GM21447 (cell line): ENCODE measurements around the gene PALB2.
"Not testable (repeated sequence)": the region's sequence is repeated elsewhere in the genome, so short reads cannot be mapped to it uniquely, and the experiment has no call there.

Source experiments
- ATAC-seq: cut with Tn5 transposase; IDR thresholded peaks from one replicate; pipeline ENCODE4 v1.9.1; 2021; ENCODE audit not compliant: unreplicated experiment

The PALB2 gene

DNA sequence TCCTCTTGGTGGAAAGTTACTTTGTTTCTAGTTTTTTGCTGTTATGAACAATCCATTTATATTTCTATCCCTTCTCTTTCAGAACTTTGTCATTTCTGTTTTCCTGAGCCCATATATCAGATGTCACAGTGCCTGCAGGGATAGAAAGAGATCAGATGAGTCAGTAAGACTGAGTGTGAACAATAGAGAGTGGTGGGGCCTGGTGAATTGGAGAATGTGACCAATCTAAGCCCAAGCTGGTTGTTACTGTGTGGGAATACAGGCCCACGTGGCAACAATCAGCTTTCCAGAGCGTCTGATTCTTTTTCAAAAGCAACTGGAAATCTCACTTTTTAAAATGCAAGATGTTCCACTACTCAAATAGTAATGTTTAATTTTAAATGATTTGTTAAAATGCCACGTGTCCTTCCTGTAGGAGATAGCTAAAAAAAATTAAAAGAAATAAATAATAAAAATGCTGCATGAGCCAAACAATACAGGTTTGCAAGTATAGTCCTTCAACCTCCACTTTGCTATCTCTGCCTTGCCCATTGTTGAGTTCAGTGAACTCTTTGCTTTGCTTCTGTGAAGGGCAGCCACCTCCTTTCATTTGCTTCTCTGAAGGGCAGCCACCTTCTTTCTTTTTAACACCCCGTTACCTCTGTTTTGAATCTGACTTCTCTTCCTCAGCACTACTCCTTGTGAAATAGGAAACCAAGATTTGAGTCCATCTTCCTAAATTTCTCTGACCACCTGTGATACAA, 9.7 kb upstream of the PALB2 start:
- no peak for ATAC-seq

DNA sequence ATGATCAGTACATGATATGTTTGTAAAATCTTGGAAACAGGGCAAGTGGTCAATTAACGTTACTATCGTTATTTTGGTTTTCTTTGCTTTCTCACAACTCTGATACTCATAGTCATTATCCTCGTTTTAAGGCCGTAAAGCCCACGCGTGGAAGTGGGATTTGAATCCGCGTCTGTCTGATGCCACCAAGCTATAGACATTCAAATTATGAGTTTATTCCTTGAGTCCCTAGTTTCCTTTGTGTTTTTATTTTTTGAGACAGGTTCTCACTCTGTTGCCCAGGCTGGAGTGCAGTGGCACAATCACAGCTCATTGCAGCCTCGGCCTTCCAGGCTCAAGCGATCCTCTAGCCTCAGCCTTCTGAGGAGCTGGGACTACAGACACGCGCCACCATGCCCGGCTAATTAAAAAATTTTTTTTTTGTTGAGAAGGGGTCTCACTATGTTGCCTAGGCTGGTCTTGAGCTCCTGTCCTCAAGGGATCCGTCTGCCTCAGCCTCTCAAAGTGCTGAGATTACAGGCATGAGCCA, 1.2 kb upstream of the PALB2 start:
- no peak for ATAC-seq

DNA sequence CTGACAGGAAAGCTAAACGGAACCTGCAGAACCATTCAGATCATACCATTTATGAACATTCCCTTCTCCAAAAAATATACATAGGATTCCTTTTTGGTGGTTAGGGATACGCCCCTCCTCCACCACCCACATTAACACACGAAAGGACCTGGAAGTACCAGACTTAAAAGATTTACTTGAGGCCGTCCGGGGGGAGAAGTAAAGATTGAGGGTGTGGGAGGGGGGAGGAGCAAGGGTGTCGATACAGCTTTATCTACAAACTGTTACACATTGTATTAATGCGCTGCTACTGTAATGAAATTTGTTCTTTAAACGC, 537 bp downstream of the PALB2 start:
- no peak for ATAC-seq

DNA sequence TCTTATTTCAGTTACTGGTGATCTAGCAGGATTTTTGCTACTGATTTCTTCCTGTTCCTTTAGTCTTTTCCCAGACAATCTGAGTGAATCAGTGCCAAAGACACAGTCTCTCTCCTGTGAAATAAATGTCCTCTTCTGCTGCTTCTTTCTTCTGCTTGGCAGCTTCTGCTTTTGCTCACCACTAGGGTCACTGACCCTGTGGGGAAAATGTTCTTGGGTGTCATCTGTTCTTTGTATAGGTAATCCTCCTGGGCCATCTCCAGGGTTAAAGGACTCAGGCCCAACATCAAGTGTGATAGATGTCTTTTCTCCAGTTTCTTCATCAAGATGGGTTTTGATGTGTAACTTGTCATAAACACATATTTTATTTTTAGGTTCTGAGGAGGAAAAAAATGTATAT, 5.2 kb downstream of the PALB2 start:
- no peak for ATAC-seq

DNA sequence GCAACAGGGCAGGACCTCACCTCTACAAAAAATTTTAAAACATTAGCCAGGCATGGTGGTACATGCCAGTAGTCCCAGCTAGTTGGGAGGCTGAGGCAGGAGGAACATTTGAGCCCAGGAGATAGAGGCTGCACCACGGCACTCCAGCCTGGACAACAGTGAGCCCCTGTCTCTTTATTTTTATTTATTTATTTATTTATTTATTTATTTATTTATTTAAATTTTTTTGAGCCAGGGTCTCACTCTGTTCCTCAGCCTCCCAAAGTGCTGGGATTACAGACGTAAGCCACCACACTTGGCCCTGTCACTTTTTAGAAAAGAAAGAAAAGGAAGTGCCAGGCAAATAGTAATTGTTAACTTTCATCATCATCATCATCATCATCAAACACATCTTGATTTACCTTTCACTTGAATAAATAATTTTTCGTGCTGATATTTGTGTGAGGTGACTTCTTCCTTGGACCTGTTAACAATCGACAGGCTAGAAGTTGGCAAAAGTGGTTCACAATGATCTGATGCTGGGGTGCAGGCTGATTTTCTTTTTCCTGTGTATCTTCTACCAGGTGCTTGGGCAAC, 6.6 kb downstream of the PALB2 start:
- ATAC-seq = no peak

DNA sequence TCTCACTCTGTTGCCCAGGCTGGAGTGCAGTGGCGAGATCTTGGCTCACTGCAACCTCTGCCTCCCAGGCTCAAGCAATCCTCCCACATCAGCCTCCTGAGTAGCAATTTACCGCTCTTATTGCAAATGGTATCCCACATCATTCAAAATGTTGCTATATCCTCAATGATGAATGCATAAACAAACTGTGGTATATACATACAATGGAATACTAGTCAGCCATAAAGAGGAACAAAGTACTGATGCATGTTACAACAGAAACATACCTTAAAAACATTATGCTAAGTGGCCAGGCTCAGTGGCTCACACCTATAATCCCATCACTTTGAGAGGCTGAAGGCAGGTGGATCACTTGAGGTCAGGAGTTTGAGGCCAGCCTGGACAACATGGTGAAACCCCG, 9.2 kb downstream of the PALB2 start:
- ATAC-seq = not testable (repeated sequence)

DNA sequence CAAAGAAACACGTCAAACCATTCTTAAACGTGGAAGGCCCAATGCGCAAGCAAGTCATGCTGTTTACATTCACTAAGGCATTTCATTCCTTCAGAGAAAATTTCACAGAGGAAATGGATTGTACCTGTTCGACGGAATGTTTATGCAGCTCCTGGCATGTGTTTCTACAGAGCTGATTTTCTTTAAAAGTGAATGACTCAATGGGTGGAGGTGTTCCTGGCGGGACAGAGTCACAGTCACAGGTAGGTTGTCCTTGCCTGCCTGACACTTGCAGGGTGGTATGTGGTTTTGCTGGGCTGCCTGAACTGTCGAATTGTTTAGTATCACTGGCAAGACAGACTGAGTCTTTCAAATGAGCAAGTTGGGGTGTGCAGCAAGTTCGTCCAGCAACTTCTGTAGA, 11.6 kb downstream of the PALB2 start:
- no peak for ATAC-seq

DNA sequence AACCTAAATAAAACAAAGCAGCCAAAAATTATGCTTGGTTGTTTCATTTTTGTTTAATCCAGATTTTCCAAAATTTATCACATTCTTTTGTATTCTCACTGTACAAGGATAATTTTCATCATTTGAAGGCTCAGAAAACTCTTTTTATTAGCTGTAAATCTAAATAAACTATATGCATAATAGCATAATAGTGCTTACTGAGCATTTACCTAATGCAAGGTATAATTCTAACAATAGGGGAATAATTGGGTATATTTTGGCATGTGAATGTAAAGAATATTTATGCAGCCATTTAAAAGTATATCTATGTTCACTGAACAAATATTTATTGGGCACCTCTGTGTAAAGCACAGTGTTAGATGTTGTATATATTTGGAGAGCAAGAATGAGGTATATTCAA, 17.0 kb downstream of the PALB2 start:
- no peak for ATAC-seq

DNA sequence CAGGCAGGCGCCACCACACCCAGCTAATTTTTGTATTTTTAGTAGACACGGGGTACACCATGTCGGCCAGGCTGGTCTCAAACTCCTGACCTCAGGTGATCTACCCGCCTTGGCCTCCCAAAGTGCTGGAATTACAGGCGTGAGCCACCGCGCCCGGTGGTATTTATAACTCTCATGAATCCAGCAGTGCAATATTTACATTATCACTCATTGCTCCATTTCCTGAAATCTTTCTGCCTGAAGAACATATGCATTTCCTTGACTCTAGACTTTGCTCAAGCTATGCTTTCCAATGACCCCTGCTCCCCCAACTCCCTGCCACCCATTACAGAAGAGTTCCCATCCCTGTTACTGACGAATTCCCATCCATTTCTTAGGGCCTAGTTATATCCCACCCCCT, 25.3 kb downstream of the PALB2 start:
- no peak for ATAC-seq

DNA sequence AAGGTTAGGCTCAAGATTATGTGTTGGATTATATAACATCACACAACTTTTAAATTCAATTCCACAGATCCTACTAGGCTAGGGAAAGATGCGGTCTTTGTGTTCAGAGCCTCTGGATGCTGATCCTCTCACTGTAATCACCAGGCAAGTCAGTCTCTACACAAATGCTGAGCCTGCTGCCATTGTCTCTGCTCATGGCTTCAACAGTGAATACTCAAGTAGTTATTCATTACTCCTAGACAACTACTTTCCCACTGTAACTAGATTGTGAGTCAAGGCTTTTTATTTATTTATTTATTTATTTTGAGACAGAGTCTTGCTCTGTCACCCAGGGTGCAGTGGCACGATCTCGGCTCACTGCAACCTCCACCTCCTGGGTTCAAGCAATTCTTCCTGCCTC, 29.2 kb downstream of the PALB2 start:
- no peak for ATAC-seq

DNA sequence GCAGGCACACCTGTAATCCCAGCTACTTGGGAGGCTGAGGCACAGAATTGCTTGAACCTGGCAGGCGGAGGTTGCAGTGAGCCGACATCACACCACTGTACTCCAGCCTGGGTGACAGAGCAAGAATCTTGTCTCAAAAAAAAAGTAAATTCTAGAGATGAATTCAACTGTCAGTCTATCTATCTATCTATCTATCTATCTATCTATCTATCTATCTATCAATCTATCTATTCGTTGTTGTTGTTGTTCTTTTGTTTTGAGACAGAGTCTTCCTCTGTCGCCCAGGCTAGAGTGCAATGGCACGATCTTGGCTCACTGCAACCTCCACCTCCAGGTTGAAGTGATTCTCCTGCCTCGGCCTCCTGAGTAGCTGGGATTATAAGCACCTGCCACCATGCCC, 30.2 kb downstream of the PALB2 start:
- not testable (repeated sequence) for ATAC-seq

DNA sequence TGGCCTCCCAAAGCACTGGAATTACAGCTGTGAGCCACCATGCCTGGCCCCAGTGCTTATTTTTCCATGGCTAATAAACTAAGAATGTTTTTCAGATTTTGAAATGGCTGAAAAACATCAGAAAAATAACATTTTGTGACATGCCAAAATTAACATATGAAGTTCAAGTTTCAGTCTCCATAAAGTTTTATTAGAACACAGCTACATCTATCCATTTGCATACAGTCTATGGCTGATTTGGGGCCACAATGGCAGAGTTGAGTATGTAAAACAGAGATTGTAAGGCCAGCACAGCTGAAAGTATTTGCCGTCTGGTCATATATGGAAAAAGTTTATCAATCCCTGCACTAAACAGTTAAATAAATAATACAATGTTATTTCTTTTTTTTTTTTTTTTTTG, 31.2 kb downstream of the PALB2 start:
- no peak for ATAC-seq

DNA sequence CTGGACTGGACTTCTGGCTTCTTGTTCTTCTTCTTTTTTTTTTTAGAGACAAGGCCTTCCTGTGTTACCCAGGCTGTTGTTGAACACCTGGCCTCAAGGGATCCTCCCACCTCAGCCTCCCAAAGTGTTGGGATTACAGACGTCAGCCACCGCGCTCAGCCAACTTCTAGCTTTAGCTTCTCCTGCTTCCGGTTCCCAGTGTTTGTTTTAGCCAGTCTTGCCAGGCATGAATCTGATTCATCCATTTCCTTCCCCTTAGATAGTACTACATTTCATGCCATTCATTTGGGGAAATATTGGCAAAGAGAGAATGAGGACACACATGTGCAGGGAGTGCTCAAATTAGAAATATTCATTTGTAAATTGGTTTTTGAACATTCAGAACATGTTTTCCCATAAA, 32.9 kb downstream of the PALB2 start:
- ATAC-seq = no peak

DNA sequence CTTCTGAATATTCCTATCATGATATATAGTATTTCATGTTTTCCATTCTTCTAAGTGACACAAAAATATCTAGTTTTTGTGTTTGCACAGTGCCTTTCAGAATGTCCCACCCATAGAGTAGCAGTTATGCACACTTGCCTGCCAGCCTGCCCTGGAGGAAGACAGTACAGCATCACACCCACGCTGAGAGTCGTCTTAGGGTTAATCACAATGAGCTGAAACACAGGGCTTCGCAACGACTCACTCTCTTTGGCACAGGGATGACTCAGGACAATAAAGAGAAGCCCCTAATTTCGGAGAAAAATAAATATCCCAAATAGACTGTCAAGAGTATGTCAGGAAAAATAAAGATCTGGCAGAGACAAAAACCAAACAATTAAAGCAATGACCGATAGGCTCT, 33.4 kb downstream of the PALB2 start:
- no peak for ATAC-seq

DNA sequence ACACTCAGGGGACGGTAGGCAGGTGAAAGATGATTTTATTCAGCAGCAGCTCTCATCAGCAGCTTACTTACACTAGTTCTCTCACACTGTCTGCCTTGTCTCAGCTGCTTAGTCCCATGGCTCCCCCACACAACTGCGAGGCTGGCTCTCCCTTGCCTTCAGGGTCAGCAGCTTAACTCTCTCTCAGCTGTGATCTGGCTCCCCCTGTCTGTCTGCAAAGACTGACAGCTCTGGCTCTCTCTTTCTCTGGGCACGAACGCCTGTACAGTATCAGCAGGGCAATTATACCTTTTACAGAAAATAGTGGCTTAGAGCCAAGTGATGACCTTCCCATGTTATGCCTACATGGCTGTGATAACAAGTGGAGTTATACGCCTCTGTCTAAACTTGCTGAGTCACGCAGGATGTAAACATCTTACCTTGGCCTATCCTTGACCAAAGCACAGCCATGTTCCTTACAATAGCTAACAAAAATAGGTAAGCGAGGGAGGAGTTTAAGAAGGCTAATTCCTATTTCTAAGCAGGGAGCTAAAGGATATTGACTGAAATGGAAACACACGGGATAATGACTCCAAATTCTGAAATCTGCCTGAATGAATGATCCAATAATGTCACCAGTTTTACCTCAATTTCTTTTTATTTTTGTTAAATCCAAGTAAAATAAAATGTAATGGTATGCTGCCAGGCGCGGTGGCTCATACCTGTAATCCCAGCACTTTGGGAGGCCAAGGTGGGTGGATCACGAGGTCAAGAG, 43.9 kb downstream of the PALB2 start:
- ATAC-seq = no peak

DNA sequence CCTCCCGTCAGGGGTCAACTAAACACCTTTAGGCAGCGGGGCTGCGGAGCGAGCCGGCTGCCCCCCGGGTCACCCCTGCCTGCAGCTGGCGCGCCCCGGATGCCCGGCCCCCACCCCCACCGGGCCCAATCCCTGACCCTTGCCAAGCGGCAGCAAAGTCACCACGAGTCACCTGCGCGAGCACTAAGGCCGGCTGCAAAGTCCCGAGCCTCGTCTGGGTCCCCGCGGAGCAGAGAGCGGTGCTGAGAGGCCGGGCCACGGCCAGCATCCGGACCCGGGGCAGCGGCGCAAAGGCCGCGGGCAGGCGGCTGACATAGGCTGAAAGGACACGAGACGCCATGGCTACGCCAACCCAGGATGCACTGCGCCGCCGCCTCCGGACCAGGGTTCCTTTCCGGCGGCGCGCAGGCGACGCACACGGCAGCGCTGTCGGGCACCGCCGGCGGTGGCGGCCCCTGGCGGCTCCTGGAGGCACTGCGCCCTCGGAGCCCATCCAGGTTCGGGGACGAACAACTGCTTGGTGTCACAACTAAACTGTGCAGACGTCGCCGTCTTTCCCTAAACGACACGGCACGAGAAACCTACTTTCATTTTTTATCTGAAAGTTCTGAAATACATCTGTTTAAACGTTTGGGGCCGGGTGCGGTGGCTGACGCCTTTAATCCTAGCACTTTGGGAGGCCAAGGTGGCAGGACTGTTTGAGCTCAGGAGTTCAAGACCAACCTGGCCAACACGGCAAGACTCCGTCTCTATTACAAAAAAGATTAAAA, 45.0 kb downstream of the PALB2 start, which contains the start of gene NDUFAB1:
TSS of gene NDUFAB1 (minus strand) at position 366 of the 770 bp plus-strand sequence. CDS start at position 340, 26 bp downstream.
- ATAC-seq = peak; percentile 77

DNA sequence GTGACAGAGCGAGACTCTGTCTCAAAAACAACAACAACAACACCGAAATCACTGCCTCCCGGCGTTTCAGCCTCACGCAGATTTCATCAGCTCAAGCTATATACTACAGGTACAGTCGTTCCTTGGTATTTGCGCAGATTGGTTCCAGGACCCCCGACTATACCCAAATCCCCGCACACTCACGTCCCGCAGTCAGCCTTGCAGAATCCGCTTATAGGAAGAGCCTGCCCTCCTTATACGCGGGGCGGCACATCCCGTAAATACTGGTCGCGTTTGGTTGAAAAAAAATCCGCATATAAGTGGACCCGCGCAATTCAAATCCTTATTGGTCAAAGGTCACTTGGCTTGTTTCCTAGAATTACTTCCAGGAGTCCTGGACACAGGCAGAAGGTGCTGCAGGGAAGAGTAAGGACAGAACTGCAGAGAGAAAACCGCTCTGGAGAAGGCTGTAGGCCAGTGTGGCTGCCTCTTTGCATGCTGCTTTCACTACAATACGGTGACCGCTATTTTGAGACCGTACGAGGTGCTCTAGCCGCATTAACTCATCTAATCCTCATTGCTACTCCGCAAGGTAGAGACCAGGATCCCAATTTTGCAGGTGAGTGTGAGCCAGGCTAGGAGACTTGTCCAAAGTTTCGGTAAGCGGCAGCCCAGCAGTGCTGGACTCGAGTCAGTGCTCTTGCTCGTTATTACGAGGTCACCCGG, 45.7 kb downstream of the PALB2 start:
- ATAC-seq = peak; percentile 10

DNA sequence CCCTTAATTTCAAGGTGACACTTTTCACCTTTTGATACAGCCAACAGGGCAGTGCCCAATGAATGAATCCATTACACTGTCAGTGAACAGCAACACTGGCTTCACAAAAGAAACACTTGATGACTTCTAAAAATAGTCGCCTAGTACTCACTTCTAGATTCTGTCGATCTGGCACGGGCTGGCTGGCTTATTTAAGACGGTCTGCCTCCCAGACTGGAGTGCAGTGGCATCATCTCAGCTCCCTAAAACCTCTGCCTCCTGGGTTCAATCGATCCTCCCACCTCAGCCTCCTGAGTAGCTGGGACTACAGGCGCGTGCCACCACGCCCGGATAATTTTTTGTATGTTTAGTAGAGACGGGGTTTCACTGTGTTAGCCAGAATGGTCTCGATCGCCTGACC, 46.9 kb downstream of the PALB2 start:
- no peak for ATAC-seq

DNA sequence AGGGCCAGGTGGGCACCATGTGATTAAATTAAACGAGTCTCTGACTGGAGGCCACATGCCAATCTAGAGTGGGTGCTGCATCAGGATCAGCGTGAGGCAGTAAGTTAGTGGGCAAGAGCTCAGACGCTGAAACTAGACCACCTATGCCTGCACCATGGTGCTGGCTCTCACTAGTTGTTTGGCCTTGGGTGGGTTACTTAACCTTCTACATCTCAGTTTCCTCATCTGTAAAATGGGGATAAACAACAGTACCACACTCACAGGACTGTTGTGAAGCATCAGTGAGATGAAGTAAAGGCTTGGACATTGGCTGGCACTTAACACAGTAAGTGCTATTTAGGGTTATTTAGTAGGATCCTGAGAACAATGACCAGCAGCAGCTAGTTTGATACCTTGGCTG, 50.9 kb downstream of the PALB2 start:
- ATAC-seq = no peak

DNA sequence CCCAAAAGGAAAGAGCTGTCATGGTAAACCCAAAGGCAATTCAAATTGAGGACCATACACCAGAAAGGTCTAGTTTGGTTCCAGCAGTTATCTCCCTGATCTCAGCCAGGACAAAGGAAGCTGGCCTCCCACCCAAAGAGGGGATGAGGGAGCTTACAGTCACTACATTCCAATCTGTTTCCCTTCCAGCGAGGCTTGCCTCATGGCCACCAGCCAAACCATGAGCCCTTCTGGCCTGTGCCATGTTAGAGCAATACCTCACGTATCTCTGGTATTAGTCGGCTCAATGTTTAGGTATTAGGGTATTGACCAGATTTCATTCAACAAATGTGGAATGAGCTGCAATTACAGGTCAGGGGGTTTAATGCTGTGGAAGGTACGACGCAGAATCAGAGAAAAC, 53.4 kb downstream of the PALB2 start:
- ATAC-seq = no peak
